Choroid plexus epithelial cell (primary cell): ENCODE measurements around the gene AFTPH.
A peak's percentile ranks its signal among the peaks of the same experiment; 100 is the strongest.

Source experiments
- DNase-seq: peaks from one replicate; pipeline ENCODE4 v3.0.0-alpha.2; 2010; ENCODE audit warnings: low read depth
- H3K4me3 ChIP-seq: 2 replicates; pipeline ENCODE4 v1.5.1; 2011; ENCODE audit warnings: low read depth, mild to moderate bottlenecking, control low read depth, low read length, moderate library complexity
- CTCF ChIP-seq: conservative IDR thresholded peaks from 2 replicates; pipeline ENCODE4 v1.5.1; 2011; ENCODE audit warnings: low read depth, mild to moderate bottlenecking, control low read depth, inconsistent platforms, low read length, moderate library complexity

The AFTPH gene

GRCh38 chr2:64550042-64550441 is 25.9 kb downstream of the AFTPH start:
- no peak for DNase-seq
- no peak overlapping the region for H3K4me3 ChIP-seq
- TF ChIP-seq CTCF, result no peak

GRCh38 chr2:64551851-64552250 is 27.7 kb downstream of the AFTPH start:
- no peak for DNase-seq
- H3K4me3 ChIP-seq, result no peak overlapping the region
- TF ChIP-seq CTCF, result no peak

GRCh38 chr2:64554117-64554516 is 30.0 kb downstream of the AFTPH start:
- no peak for TF ChIP-seq CTCF
- no peak for DNase-seq
- no peak overlapping the region for H3K4me3 ChIP-seq

DNA sequence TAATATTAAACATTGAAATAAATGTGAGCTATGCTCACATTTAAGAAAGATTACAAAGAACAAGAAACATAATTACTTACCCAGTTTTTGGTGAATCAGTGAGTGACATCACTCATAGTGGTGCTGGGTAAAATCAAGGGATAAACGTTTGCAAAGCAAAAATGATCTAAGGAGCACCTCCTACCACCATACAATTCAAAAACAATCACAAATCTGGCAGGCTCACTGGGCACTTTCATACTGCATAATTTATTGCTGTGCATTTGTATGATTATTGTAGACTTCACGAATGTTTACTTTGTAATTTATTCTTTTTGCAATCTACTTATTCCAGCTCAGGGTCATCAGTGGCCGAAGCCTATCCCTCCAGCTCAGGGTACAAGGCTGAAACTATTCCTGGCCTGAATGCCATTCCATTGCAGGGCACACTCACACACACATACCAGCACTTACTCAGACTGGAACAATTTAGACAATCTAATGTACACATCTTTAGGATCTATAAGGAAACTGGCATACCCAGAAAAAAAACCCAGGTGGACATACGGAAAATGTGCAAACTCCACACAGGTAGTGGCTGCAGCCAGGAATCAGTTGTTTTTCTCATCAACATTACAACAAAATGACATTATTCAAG is 34.4 kb downstream of the AFTPH start:
- TF ChIP-seq CTCF, result no peak
- H3K4me3 ChIP-seq, result no peak overlapping the region
- no peak for DNase-seq

- peak; percentile 44 for TF ChIP-seq CTCF
- DNase-seq, result peak; percentile 48
- no peak overlapping the region for H3K4me3 ChIP-seq
These were observed 38.1 kb downstream of the AFTPH start for GRCh38 chr2:64562148-64562784.

DNA sequence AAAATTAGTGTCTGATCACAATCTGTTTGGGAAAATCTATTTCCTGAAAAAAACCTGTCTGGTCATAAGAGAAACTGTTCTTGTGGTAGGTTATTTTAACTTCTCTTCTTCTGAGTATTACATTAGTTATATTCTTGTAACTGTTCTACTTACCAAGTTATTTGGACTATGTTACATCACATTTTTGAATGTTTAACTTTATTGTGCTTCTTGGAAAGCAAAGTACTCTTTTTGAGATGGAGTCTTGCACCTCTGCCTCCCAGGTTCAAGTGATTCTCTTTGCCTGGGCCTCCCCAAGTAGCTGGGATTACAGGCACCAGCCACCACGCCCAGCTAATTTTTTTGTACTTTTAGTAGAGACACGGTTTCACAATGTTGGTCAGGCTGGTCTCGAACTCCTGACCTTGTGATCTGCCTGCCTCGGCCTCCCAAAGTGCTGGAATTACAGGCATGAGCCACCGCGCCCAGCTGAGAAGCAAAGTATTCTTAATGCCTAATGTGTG is 39.4 kb downstream of the AFTPH start:
- no peak overlapping the region for H3K4me3 ChIP-seq
- no peak for TF ChIP-seq CTCF
- DNase-seq, result peak; percentile 36
